GM19452 (cell line): Measurements from ENCODE around the gene VAV3.
"Not testable (repeated sequence)": the region's sequence is repeated elsewhere in the genome, so short reads cannot be mapped to it uniquely, and the experiment has no call there.

ENCODE experiments used
- ATAC-seq: cut with Tn5 transposase; IDR thresholded peaks from one replicate; pipeline ENCODE4 v1.9.1; 2021; ENCODE audit not compliant: unreplicated experiment

VAV3 gene

DNA sequence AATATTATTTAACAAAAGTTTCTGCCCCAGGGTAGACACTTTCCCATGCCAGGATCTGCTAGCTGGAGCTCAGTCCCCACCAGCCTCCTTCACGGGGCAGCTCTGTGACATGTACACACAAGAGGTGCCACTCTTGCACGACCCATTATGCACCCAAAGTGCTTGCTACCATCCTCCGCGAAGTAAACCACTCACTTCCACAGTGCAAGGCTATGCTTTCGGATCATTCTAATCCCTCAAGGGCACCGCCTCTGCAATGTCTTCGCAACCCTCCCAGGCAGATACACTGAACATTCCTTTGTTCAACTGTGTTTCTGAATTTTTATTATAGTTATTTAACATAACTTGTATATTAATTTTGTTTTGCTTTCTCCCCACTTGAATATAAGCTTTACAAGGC is 303.8 kb downstream of the VAV3 start:
- no peak for ATAC-seq

DNA sequence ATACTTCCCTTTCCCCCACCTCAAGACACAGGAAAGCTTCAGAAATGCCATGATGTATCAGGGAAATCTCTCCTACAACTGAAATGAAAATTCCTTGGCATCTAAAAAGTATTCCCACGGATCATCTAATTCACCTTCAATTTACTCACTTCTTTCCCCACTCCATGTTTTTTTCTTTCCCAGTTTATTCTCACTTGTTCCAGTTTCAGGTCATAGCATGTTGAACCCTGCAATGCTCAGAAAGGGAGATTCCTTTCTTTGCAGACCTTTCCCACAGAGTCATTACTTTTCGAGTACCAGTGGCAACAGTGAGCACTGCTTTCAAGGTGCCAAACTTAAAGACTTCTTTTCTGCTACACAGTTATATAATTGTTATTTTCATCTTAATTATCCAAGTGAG is 305.0 kb downstream of the VAV3 start:
- no peak for ATAC-seq

DNA sequence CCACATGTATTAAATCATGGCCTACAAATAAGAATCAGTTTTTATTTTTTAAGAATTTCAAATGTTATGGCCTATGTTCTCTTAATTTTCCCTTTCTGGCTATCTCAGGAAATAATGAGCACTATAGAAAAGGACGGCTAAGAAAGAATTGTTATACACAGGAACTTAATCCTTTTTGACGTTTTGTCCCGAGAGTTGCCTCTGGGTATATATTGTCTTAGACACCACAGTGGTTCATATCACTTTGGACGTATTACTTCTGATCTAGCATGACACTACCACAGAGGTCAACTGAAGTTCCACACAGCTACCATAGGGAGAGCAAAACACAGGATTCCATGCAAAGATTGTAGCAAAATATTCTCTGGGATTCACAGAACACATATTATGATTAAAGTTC is 307.6 kb downstream of the VAV3 start:
- no peak for ATAC-seq

DNA sequence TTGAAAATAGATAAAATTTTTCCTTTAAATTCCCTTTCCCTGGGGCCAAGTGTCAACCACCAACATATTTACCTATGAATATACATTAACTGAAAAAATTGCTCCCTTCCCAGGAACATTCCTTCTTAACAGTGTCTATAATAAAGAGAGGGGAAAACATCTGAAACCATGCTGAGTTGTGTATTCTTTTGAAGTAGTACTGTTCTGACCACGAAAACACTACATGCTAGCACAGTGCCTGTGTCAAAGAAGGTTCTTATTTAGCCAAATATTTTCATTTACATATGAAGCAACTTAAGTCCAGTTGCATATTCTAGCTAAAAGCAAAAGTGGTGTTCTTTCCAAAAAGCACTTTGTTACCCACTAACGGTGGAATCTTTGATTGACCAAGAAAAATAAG is 311.2 kb downstream of the VAV3 start:
- ATAC-seq: no peak

DNA sequence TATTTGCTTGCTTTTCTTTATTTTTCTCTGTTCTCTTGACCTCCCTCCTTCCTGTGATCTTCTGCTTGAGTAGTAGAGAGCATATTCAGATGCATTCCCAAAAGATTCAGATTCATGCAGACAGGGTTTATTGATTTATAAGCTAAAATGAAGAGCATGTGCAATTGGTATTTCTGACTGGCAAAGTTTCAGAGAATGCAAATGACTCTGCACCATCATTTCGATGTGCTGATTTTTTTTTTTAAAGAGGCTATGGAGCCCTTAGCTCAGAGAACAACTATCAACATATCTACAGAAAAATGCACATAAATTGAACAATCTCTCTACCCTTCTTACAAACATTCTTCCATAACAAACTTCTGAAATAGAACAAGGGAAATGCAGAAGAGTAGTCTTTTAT is 312.0 kb downstream of the VAV3 start:
- no peak for ATAC-seq

DNA sequence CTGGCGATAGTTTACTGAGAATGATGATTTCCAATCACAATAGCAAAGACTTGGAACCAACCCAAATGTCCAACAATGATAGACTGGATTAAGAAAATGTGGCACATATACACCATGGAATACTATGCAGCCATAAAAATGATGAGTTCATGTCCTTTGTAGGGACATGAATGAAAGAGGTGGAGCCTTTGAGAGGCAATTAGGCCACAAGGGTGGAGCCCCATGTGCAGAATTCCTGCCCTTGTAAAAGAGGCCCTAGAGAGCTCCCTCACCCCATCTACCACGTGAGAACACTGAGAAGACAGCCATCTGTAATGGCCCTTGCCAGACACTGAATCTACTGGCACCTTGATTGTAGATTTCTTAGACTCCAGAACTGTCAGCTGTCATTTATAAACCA is 314.2 kb downstream of the VAV3 start:
- ATAC-seq: not testable (repeated sequence)

DNA sequence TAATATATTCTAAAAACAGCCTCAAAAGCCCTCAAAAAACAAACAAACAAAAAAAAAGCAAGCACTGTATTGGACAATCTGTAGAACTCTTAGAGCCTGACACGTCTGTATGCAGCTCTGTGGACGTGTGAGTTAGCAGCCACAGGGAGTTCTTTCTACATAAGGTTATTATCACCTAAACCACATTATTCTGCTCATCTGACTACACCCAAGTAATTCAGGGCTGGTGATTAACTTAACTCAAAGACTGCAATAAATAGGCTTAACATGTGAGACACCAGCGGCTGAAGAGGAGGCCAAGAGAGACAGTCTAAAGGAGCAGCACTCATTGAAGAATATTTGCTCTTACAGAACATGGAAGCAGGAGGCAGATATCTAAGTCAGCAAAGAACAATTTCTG is 316.0 kb downstream of the VAV3 start:
- no peak for ATAC-seq

DNA sequence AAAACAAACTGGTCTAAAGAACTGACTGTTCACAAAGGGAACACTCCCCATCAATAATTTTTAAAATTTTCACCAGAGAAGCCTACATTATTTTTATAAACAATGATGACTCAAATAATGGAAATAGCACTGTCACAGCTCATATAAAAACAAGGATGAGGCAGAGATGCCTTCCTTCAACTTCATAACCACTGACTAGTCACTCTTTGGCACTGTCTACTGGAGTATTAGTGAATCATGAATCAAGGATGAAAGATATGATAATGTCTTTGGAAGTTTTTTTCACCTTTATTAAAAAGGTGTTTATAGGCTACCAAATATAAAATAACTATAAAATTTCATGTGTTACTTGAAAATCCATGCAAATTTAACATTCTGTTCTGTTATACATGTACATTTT is 316.9 kb downstream of the VAV3 start:
- no peak for ATAC-seq

DNA sequence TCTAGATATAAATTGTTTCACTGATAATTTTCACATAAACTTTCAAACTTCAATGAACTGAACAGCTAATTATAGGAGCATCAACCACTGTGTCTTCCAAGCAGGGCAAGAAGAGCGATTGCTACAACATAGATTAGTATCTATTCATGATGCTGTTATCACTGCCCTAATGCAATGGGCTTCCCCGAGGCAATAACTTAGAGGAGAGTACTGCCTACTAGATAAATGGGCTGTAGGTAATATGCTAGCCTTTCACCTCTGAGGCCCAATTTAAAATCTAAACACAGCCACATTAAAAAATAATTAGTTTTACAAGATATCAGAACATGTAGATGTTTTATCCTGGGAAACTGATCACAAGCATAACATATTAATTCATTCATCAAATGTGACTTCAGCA is 318.0 kb downstream of the VAV3 start:
- ATAC-seq: no peak

DNA sequence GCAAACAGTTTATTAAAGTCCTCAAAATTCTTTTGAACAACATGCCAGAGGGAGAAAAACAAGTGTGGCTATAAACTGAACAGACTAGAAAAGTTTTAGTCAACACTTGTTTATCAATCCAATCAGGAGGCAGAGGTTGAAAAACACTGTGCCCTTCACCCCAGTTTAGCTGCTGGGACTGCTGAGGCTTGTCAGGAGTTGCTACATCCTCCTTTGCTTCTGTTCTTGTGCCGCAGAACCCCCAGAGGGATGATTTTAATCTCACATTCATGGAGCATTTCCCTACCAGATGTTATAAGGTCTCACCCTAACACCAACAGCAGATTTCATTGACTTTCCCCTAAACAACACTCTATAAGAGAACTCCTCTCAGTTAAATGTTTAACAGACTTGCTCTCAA is 321.2 kb downstream of the VAV3 start:
- no peak for ATAC-seq

DNA sequence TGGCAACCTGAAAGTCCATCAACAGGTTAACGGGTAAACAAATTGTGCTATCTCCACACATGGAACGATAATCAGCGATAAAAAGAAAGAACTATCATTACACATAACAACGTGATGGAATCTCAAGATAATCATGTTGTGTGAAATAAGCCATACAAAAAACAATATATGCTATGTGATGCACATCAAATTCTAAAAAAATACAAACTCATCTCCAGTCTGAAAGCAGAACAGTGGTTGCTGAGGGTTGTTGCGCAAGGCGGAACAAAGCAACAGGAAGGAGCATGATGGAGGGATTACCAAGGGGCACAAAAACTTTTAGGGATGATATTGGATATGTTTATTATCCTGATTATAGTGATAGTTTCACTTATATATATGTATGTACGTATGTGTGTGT is 324.8 kb downstream of the VAV3 start:
- no peak for ATAC-seq

DNA sequence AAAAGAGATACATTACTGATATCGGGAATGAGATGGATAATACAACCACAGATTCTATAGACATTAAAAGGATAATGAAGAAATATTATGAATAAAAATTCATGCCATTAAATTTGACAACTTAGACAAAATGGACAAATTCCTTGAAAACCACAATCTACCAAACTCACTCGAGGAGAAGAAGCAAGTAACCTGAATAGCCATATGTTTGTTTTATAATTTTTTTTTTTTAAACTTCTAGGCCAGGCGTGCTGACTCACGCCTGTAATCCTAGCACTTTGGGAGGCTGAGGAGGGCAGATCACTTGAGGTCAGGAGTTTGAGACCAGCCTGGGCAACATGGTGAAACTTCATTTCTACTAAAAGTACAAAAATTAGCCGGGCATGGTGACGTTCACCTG is 327.9 kb downstream of the VAV3 start:
- ATAC-seq: no peak

DNA sequence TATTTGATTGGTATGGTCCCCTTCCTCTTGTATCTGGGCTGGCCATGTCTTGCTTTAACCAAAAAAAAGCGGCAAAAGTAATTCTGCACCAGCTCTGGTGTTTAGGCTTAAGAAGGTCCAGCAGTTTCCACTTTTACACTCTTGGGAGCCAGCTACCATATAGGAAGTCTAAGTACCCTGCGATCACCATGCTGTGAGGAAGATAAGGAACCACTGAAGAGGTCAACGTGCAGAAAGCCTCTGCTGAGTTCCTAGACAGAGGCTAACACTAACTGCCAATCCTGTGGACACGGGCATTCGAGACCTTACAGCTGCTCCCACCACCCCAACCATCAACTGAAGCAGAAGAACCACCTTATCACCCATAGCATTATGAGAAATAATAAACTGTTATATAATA is 331.4 kb downstream of the VAV3 start:
- no peak for ATAC-seq

DNA sequence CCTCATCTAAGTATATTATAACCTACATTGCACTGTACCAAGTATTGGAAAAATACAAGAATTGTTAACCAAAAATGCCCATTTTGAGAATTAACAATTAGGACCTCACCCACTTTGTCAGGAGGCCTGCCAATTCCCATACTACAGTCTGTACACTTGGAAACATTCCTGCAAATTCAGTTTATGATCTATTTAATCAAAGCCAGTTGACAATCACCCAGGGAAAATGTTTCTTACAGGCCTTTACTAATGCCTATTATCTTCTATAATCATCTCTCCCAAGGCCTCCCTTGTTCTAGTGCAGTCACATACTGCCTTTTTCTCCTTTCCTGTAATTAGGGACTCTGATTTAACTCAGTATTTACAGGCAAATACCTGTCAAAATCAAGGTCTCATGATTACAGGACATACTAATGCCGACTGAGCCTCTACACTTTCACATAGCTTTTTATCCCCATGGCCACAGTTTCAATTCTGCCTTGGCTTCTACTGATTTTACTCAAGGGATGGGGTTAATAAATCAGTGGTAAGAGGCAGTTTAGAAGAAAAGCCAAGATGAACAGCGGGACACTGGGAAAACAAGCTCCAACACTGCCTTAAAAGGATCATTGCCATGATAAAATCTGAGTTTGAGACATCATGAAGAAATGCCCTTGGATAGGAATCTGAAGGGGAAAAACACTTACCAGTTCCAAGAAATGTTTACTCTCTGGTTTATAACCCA is 338.7 kb downstream of the VAV3 start:
- ATAC-seq: no peak

DNA sequence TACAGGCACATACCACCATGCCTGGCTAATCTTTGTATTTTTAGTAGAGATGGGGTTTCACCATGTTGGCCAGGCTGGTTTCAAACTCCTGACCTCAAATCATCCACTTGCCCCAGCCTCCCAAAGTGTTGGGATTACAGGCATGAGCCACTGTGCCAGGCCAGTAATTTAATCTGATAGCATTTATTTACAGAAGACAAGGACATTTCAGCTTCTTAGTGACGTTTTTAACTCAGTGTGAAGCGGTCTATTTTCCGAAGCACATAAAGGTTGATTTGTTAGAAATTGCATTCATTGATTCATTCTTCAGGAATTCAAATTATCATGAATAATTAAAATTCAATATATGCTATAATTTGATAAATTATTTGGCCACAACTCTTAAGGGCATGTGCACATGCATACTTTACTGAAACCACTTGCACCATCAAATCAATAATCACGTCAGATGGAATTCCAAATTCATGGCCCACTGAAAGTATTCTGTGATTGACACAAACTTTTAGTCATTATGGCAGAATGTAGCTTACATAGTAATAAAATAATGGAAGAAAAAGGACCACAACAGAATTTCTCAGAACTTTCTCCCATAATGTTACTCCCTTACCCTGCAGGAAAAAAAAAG is 339.5 kb downstream of the VAV3 start:
- no peak for ATAC-seq

DNA sequence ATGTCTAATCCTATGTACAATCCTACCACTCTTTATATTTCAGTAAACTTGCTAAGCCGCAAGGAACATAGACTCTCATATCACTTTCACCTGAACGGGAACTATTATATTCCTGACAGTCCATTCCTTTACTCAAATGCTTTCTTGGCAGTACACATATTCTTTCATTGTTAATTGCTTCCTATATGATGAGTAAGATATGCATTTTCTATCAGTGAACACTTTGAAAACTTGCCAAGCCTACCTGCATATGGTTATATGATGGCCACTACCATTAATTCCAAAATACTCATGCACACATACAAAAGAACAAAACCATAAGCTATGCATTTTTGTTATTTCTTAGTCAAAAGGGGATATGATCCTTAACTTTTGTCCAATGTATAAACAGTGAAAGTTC is 341.5 kb downstream of the VAV3 start:
- no peak for ATAC-seq

DNA sequence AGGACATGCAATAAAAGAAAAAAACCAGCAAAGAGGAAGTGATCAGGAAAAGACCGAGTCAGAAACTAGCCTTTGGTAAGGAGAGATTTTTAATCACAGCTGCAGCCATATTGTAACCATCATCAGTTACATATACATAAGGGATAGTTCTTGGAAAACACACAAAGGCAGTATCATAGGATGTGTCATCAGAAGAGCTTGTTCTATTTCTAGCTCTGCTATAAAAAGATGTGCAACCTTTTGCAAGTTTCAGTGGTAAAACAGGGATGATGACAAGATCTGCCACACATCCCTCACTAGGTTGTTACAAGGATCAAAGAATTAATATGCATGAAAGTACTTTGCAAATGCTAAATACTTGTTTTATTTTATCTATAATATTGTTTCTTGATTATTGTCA is 342.0 kb downstream of the VAV3 start:
- no peak for ATAC-seq

DNA sequence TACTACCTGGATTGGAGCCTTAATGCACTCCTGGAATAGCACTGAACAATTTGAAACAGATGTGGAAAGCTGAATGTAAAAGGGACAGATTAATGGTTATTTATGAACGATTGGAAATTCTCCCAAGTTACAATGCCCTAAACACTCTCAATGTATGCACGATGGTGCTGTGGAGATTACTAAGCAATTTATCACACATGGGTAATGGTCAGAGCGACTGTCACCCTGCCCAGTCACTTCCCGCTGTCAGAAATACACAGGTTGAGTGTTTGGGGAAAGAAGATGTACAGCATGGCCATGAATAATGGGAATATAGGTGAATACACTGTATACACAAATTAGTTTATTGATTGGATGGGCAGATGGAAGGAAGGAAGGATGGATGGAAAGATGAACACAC is 342.4 kb downstream of the VAV3 start:
- no peak for ATAC-seq

DNA sequence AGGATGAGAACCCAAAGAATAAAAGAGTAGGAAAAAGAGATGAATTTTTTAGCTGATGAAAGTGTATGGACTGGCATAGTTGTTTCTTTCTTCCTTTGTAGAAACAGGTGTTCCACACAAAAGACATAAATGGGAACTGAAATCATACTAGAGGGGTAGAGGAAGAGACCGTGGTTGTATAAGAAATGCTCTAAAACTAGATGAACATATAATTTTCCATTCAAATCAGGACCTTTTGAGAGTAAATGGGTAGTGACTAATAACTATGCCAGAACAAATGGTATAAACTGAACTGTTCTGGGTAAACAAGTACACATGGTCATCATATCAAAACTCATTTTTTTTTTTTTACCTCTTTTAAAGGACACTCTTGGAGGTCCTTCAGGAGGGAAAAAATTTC is 344.2 kb downstream of the VAV3 start:
- no peak for ATAC-seq

DNA sequence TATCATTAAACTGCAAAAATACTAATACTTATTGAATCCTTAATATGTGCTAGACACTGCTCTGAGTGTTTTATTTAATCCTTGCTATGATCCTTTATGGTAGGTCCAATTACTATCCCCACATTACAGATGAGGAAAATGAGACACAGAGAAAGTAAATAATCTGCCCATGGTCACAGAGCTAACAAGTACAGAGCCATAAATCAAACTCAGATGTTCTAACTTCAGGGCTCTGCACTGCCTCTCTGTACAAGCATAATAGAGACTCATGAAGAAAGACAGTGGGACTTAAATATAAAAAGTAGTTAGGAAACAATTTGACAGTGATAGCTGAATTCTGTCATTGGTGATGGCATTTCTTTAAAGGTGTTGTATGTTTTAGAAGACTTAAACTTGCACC is 346.4 kb downstream of the VAV3 start:
- ATAC-seq: no peak

DNA sequence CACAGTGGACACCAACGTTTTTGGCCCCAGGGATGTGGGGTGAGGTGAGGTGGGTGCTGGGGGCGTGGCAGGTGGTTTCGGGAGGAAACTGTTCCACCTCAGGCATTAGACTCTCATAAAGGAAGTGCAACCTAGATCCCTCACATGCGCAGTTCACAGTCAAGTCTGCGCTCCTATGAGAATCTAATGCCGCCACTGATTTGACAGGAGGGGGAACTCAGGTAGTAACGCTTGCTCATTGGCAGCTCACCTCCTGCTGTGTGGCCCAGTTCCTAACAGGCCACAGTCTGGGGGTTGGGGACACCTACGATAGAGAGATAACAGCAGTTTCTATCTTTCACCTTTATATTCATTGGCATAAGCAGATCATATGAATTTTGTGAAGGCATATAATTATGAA is 347.1 kb downstream of the VAV3 start:
- no peak for ATAC-seq

DNA sequence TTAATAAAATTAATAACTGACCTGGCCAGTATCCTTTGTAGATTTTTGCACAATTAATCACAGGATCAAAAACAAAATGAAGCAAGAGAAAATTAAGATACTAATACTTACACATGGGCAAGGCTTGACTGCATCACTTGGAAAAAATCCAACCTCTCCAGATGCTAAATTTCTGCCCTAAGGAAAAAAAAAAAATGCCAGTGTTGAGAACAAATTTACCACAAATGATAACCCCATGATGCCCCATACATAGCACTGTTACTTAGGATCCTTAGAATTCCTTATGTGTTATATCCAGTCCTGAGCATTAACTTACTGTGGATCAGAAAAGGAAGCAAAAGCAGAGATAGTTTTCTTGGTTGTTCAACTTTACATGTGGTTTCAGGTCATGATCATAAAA is 347.5 kb downstream of the VAV3 start:
- no peak for ATAC-seq

DNA sequence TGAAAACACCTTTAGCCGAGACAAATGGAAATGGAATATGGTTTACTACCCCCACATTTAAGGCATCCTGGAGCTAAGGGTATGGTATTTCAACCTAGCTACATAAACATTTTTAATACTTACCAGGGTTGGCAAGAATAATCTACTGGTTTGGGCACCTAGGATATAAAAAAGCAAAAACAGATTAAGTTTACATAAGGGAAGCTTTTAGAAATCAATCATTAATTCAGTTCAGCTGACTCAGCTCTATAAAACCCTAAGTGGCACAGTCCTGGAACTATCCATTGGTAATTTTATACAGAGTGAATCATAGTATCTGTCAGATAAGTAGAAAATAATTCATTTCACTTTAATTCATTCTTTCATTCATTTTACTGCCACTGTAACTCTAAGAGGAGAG is 355.2 kb downstream of the VAV3 start:
- ATAC-seq: no peak
